Urinary bladder (tissue), 4 donors: Measurements from ENCODE around the gene PATJ. TPM values are rescaled to one million over a fixed set of nuclear protein-coding genes. Genes with fewer than 3 reads are reported as not detected.
"Not testable (repeated sequence)": the region's sequence is repeated elsewhere in the genome, so short reads cannot be mapped to it uniquely, and the experiment has no call there.

Experiments
- DNase-seq: peaks from one replicate; pipeline ENCODE4 v3.0.0-alpha.2; 2015; ENCODE audit errors: extremely low spot score
- H3K27ac ChIP-seq: one replicate; pipeline ENCODE4 v1.5.1; 2013; ENCODE audit warnings: low read depth, mild to moderate bottlenecking, moderate library complexity
- H3K36me3 ChIP-seq: one replicate; pipeline ENCODE4 v1.6.1; 2013; ENCODE audit warnings: mild to moderate bottlenecking, moderate library complexity; ENCODE audit not compliant: insufficient read depth
- H3K4me1 ChIP-seq: one replicate; pipeline ENCODE4 v1.6.1; 2013; ENCODE audit warnings: mild to moderate bottlenecking, moderate library complexity; ENCODE audit not compliant: insufficient read depth
- H3K4me3 ChIP-seq: one replicate; pipeline ENCODE4 v1.5.1; 2013; ENCODE audit warnings: low read depth, low read length
- WGBS: extraction: QIAGEN DNeasy Blood & Tissue Kit; methylation state at CpG from one replicate; pipeline ENCODE4 v1.1.7; 2013; 5-methylcytosine and 5-hydroxymethylcytosine counted together
- polyA plus RNA-seq: library from polyadenylated mRNA; stranded (reverse); fragments of 200-250 nt; gene quantifications from one replicate; pipeline ENCODE4 v1.2.3, GENCODE V29; 2013
- total RNA-seq: library from RNA; depleted of rRNA; stranded (reverse); fragments of >200 nt; gene quantifications from one replicate; pipeline ENCODE4 v1.2.3, GENCODE V29; 2014
- donor health status: healthy with polysubstance abuse.
- donor health status: healthy.

The PATJ gene
- total and polyA plus RNA-seq, 2 donors: 6.6 to 33.1 TPM

DNA sequence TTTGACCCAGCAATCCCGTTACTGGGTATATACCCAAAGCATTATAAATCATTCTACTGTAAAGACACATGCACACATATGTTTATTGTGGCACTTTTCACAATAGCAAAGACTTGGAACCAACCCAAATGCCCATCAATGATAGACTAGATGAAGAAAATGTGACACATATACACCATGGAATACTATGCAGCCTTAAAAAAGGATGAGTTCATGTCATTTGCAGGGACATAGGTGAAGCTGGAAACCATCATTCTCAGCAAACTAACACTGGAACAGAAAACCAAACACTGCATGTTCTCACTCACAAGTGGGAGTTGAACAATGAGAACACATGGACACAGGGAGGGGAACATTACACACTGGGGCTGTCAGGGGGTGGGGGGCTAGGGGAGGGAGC, 11.6 kb upstream of the PATJ start:
- not testable (repeated sequence) for H3K36me3 ChIP-seq, H3K27ac ChIP-seq, DNase-seq, H3K4me3 ChIP-seq, H3K4me1 ChIP-seq
- 0% methylated on average over 1 of the region's 1 CpG for WGBS

DNA sequence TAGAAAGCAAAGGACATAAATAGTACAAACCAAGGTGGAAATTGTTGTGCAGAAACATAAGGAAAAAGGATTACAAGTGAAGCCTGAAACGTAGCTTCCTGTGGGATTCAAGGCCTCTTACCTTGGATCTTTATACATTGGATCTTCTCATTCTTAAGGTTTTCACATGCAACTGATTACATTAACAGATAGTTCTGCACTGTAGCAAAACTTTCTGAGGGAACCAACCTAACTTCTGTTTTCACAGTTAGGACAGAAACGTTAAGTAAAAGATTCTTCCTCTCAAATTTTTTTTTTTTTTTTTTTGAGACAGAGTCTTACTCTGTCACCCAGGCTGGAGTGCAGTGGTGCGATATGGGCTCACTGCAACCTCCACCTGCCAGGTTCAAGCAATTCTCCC, 9.6 kb upstream of the PATJ start:
- no peak for DNase-seq
- 67% methylated on average over 3 of the region's 3 CpGs for WGBS

DNA sequence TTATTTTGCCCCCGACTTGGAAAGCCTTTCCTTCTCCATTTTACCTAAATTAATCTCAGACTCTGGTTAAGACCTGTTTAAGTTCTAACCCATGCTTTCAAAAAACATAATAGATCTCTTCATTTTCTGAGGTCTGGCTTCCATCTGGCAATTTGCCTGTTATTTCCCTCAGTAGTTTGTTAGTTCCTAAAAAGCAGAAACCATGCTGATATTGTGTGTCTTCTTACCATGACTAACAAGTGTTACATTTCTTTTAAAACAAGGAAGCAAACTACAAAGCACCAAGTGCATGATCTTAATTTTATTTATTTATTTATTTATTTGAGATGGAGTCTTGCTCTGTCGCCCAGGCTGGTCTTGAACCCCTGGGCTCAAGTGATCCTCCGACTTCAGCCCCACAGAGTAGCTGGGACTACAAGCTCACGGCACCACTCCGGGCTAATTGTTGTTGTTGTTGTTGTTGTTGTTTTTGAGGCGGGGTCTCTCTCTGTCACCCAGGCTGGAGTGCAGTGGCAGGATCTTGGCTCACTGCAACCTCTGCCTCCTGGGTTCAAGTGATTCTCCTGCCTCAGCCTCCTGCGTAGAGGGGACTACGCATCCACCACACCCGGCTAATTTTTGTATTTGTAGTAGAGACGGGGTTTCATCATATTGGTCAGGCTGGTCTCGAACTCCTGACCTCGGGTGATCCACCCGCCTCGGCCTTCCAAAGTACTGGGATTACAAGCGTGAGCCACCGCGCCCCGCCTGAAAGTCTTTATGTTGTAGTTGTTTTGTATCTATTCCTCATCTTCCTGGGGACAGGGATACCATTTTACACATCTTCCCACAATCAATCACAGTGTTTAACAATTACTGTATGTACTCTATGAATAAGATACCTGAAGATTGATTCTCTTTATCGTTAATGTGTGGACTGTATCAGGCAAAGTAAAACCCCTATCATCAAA, 1.3 kb upstream of the PATJ start:
- WGBS: 91% methylated on average over 19 of the region's 19 CpGs
- Histone ChIP-seq H3K27ac (no peak overlapping the region), H3K36me3 (no peaks in the 10 kb centered on the region), H3K4me3 (no peak overlapping the region), H3K4me1 (no peaks in the 10 kb centered on the region)
- DNase-seq: no peak

More for the DNA sequence above, 9.6 kb upstream of the PATJ start:
- H3K36me3 ChIP-seq: no peaks in the 10 kb centered on the region
- H3K4me3 ChIP-seq: no peak overlapping the region
- no peak overlapping the region for H3K27ac ChIP-seq
- no peaks in the 10 kb centered on the region for H3K4me1 ChIP-seq

DNA sequence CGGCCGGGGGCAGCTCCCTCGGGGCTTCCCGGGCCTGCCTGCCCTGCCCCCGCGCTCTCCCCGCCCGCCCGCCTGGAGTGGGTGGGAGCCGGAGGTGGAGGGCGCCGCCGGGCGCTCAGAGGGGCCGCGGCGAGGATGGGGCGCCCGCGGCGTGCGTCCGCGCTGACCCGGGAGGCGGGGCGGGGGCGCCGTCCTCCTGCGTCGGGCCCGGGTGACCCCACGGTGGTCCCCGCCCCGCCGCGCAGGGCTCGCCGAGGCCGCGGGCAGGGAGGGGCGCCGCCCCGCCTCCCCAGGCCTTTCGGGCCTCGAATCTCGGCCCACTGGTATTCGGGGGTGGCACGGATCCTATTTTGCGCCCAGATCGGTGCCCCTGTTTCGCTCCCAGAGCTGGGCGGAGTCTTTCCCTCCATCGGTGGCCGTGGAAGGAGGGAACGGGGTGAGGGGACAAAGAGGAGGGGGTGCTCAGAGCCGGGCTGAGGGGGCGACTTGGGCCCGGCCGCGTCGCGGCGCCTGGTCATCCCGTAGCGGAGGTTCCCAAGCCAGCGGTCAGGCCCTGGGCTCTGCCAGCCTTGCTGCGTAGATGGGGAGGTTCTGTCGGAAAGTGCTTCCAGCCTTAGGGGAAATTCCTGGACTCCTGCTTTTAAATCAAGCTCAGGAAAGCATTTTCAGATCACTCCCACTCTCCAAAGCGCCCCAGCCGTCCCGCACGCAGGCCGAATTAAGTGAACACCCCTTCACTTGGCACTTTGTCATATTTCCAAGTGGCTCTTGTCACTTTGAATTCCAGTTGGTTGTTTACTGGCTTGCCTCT, 545 bp downstream of the PATJ start:
- Histone ChIP-seq H3K36me3 (no peaks in the 10 kb centered on the region), H3K4me3 (peak overlapping the region; percentile 98), H3K4me1 (no peaks in the 10 kb centered on the region), H3K27ac (peak overlapping the region; percentile 99)
- WGBS: 1% methylated on average over 73 of the region's 74 CpGs
- DNase-seq: peak; percentile 21

DNA sequence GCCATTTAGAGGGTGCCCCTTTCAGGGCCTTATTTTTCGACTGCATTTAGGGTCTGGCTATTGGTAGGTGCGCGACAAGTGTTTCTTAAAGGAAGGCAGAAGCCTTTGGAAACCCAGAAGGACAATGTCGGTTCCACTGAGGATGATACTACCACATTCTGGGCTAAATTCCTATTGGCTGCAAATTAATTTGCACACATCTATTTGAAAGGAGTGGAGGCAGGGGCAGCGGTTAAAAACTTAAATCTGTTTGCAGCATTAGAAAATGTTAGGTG, 1.1 kb downstream of the PATJ start:
- 61% methylated on average over 5 of the region's 5 CpGs for WGBS
- H3K4me3 ChIP-seq: peak overlapping the region; percentile 98
- no peaks in the 10 kb centered on the region for H3K36me3 ChIP-seq
- H3K27ac ChIP-seq: peak overlapping the region; percentile 99
- no peaks in the 10 kb centered on the region for H3K4me1 ChIP-seq
- no peak for DNase-seq

DNA sequence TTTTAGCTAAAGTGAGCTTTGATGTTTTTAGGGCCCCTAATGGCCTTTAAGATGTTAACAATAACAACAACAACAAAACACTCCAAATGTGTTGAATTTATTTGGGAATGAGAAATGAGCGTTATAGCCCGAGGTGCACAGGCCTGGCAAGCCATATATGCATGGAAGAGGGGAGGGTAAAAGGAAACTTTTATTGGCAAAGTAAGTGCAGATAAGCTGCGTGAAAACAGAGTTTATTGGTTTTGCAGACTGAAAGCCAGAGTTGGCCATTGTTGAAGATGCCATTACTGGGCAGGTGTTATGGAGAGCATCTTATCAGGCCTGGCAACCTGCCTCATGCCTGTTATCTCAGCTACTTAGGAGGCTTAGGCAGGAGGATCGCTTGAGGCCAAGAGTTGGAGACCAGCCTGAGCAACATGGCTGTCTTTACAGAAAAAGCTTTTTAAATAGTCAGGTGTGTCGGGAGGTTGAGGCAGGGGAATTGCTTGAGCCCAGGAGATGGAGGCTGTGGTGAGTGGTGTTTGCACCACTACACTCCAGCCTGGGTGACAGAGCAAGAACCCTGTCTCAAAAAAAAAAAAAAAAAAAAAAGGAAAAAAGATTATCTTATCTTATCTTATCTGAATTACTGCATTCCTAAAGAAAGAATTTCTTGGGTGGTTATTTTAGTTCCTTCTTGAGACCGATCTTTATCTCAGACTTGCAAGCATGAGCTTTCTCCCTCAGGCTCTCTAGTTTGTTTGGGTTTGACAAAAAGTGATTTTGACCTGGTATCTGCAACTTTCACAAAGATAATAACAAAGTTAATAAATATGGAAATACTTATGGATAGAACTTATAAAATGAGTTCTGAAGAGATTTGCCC, 1.7 kb downstream of the PATJ start:
- no peaks in the 10 kb centered on the region for H3K36me3 ChIP-seq
- H3K4me1 ChIP-seq: no peaks in the 10 kb centered on the region
- no peak for DNase-seq
- WGBS: 60% methylated on average over 6 of the region's 6 CpGs
- H3K4me3 ChIP-seq: no peak overlapping the region
- no peak overlapping the region for H3K27ac ChIP-seq

DNA sequence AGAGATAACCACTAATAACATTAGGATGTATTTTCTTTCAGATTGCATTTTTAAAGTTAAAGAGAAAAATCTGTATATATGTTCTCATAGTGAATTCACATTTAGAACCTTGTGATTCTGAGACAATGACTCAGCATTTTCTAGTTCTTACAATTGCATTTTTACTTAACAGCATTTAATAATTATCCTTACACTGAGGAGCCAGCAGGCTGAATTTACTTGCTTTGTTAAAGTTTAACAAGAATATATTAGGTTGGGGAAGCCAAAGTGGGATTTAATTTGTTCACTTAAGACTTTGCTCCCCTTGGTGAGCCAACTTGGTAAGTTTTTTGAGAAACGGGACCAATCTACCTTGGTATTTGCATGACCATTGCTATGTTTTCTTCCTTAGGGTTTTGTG, 4.5 kb downstream of the PATJ start:
- no peak overlapping the region for H3K27ac ChIP-seq

DNA sequence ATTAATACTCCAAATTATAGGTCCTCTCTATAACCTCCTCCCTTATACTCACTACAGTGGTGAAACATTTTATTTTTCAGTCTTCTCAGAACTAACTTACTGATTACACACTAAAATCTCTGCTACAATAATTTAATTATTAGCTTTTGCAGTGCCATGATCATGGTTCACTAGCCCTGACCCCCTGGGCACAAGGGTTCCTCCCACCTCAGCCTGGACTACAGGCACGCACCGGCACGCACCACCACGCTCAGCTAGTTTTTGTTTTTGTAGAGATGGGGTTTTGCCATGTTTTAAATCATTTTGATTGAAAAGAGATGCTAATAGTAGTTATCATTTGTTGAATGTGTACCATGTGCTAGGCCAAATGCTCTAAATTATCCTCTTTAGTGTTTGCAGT, 6.3 kb downstream of the PATJ start:
- Histone ChIP-seq H3K4me1 (no peaks in the 10 kb centered on the region), H3K36me3 (no peaks in the 10 kb centered on the region), H3K27ac (no peak overlapping the region), H3K4me3 (no peak overlapping the region)
- WGBS: 96% methylated on average over 4 of the region's 4 CpGs
- DNase-seq: no peak

More for the DNA sequence above, 4.5 kb downstream of the PATJ start:
- DNase-seq: no peak
- Histone ChIP-seq H3K36me3 (no peaks in the 10 kb centered on the region), H3K4me3 (no peak overlapping the region), H3K4me1 (no peaks in the 10 kb centered on the region)
- WGBS: 64% methylated on average over 1 of the region's 1 CpG

DNA sequence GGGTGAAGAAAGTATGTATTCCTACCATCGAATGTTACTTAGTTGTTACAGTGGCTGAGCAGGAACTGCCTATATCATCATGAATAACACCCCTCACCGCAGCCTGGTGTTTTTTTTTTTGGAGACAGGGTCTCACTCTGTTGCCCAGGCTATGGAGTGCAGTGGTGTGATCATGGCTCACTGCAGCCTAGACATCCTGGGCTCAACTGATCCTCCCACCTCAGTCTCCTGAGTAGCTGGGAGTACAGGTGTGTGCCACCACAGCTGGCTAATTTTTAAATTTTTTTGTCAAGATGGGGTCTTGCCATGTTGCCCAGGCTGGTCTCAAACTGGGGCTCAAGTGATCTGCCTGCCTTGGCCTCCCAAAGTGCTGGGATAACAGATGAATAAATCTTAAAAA, 7.3 kb downstream of the PATJ start:
- Histone ChIP-seq H3K36me3 (no peaks in the 10 kb centered on the region), H3K27ac (no peak overlapping the region), H3K4me1 (no peaks in the 10 kb centered on the region), H3K4me3 (no peak overlapping the region)
- no peak for DNase-seq
- 96% methylated on average over 2 of the region's 2 CpGs for WGBS

DNA sequence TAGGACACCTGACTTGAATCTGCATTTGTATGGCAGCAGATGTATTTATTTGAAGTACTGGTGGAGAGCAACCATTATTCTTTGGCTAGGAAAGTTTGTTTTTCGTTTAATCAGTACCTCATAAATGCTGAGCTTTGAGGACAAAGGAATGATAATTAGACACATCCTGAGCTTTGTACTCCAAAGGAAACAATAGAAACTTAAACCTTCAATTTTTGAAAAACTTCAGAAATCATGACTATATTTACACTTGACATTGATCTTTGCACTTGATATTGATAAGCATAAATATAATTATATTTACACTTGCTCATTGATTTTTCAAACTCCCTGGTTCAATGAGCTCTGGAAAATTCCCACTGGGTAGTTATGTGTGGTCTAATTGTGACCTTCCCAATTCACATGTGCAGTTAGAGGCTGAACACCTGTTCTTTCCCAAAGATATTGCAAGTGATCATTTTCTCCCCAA, 10.7 kb downstream of the PATJ start:
- Histone ChIP-seq H3K27ac (no peak overlapping the region), H3K4me1 (no peaks in the 10 kb centered on the region), H3K4me3 (no peak overlapping the region), H3K36me3 (no peaks in the 10 kb centered on the region)
- no peak for DNase-seq
- 74% methylated on average over 1 of the region's 1 CpG for WGBS

DNA sequence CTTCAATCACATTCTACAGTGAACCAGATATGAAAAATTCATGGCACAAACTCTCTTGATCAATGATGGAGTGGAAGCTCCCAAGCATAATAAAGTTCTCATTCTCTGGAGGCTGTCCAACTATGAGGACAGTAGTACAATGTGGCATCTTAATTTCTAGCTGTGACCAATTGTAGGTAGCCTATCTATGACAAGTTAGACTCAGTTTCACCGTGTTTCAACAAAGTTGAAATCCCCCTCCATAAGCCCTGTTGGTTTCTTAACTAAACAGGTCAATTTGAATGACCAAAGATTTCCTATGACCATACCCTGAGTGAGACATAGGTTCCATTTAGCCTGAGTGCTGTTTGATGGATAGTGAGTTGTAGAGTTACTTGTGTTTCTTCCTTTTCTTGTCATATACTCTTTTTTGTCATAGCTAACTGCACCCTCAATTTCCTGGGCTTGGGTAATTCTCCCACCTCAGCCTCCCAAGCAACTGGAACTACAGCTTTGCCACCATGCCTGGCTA, 11.8 kb downstream of the PATJ start:
- H3K27ac ChIP-seq: no peak overlapping the region
- no peaks in the 10 kb centered on the region for H3K36me3 ChIP-seq
- no peak overlapping the region for H3K4me3 ChIP-seq
- no peaks in the 10 kb centered on the region for H3K4me1 ChIP-seq
- WGBS: 85% methylated on average over 1 of the region's 1 CpG
- DNase-seq: no peak

DNA sequence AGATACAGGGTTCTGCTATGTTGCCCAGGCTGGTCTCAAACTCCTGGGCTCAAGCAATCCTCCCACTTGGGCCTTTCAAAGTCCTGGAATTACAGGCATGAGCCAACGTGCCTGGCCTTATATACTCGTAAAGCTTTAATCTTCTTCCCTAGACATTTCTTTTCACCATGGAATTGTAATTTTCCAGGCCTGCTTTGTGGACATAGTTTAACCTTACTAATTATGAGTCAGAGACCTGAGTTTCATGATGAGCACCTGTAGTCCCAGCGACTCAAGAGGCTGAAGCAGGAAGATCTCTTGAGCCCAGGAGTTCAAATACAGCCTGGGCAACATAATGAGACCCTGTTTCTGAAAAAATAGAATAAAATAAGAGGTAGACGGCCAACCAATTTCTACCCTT, 12.3 kb downstream of the PATJ start:
- Histone ChIP-seq H3K4me1 (no peaks in the 10 kb centered on the region), H3K27ac (no peak overlapping the region), H3K36me3 (no peaks in the 10 kb centered on the region), H3K4me3 (no peak overlapping the region)
- no peak for DNase-seq
- 83% methylated on average over 4 of the region's 4 CpGs for WGBS

DNA sequence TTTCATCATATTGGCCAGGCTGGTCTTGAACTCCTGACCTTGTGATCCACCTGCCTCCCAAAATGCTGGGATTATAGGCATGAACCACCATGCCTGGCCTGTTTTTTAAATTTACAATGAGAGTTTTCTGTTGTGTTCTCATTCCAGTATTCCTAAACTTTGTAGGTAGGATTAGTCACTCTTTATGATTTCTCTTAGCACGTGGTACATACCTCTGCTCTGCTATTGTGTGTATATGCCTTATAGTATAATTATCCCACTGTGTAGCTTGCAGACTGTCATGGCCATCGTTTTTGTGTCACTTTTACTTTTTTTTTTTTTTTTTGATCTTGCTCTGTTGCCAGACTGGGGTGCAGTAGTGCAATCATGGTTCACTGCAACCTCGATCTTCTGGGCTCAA, 14.5 kb downstream of the PATJ start:
- no peak for DNase-seq
- Histone ChIP-seq H3K4me1 (no peaks in the 10 kb centered on the region), H3K36me3 (no peaks in the 10 kb centered on the region), H3K27ac (no peak overlapping the region), H3K4me3 (no peak overlapping the region)
- 86% methylated on average over 3 of the region's 3 CpGs for WGBS
